ENCODE results near the gene ALG14.

DNA sequence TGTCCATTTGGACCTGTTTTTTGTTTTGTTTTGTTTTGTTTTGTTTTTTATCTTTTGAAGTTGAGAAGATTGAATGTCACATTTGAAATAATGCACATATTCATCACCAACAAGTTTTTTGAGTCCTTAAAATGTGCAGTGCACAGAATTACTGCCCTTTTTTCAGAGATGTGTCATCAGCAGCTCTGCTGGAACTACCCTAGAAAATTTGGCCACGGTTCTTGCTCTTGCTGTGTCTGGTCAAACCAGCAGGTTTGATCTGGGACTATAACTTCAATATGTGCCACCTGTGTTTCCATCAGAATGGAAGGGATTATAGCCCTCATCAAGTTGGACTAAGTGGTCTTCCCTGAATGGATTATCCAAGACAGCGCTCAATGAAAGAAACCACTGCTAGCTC lies 121.7 kb downstream of the ALG14 start:
- TF ChIP-seq TCF7 (IDR thresholded peaks at IDR 0.05; ENCODE audit: borderline replicate concordance) (no peak), EZH2 (IDR thresholded peaks at IDR 0.05; ENCODE audit: borderline replicate concordance, control insufficient read depth, low read depth, low read length) (no peak)
- TF ChIP-seq, protein P1, sequence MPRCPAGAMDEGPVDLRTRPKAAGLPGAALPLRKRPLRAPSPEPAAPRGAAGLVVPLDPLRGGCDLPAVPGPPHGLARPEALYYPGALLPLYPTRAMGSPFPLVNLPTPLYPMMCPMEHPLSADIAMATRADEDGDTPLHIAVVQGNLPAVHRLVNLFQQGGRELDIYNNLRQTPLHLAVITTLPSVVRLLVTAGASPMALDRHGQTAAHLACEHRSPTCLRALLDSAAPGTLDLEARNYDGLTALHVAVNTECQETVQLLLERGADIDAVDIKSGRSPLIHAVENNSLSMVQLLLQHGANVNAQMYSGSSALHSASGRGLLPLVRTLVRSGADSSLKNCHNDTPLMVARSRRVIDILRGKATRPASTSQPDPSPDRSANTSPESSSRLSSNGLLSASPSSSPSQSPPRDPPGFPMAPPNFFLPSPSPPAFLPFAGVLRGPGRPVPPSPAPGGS (IDR thresholded peaks at IDR 0.05; ENCODE audit: borderline replicate concordance, insufficient read depth, low read depth, low read length, poor library complexity, severe bottlenecking) = no peak
- TF ChIP-seq, protein P2, sequence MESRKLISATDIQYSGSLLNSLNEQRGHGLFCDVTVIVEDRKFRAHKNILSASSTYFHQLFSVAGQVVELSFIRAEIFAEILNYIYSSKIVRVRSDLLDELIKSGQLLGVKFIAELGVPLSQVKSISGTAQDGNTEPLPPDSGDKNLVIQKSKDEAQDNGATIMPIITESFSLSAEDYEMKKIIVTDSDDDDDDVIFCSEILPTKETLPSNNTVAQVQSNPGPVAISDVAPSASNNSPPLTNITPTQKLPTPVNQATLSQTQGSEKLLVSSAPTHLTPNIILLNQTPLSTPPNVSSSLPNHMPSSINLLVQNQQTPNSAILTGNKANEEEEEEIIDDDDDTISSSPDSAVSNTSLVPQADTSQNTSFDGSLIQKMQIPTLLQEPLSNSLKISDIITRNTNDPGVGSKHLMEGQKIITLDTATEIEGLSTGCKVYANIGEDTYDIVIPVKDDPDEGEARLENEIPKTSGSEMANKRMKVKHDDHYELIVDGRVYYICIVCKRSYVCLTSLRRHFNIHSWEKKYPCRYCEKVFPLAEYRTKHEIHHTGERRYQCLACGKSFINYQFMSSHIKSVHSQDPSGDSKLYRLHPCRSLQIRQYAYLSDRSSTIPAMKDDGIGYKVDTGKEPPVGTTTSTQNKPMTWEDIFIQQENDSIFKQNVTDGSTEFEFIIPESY (IDR thresholded peaks at IDR 0.05) = no peak
- TF ChIP-seq, protein P3, sequence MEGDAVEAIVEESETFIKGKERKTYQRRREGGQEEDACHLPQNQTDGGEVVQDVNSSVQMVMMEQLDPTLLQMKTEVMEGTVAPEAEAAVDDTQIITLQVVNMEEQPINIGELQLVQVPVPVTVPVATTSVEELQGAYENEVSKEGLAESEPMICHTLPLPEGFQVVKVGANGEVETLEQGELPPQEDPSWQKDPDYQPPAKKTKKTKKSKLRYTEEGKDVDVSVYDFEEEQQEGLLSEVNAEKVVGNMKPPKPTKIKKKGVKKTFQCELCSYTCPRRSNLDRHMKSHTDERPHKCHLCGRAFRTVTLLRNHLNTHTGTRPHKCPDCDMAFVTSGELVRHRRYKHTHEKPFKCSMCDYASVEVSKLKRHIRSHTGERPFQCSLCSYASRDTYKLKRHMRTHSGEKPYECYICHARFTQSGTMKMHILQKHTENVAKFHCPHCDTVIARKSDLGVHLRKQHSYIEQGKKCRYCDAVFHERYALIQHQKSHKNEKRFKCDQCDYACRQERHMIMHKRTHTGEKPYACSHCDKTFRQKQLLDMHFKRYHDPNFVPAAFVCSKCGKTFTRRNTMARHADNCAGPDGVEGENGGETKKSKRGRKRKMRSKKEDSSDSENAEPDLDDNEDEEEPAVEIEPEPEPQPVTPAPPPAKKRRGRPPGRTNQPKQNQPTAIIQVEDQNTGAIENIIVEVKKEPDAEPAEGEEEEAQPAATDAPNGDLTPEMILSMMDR (IDR thresholded peaks at IDR 0.05 in 2 of 3, conservative IDR thresholded peaks at IDR 0.05 in 1 of 3; ENCODE audit: control insufficient read depth in 2 of 3, extremely low read depth in 1 of 3, insufficient read depth in 1 of 3, low read depth in 3 of 3, low read length in 3 of 3) = no peak
